OCI-LY7 (cell line): ENCODE measurements around the gene COQ4. TPM values are rescaled to one million over a fixed set of nuclear protein-coding genes. Genes with fewer than 3 reads are reported as not detected.
A peak's percentile ranks its signal among the peaks of the same experiment; 100 is the strongest.

Experiments used
- BruUV-seq: library from RNA; stranded (reverse); fragments of 400-500 nt; replicated peaks from 2 replicates; lab custom pipeline; 2021; lab: Mats Ljungman, UMichigan
- CTCF ChIA-PET: fragments of 300-600 bp; sonication (Branson Sonifier 250); formaldehyde crosslinking; loops from one replicate; lab custom pipeline; 2022; ENCODE audit warnings: antibody characterized with exemption; ENCODE audit not compliant: unreplicated experiment; lab: Charles Lee
- POLR2A ChIA-PET: fragments of 300-600 bp; sonication (Branson Sonifier 250); formaldehyde crosslinking; loops from one replicate; lab custom pipeline; 2022; ENCODE audit warnings: antibody characterized with exemption; lab: Charles Lee
- DNase-seq: peaks from one replicate; pipeline ENCODE4 v3.0.0-alpha.2; 2015; ENCODE audit warnings: low spot score
- H2AFZ ChIP-seq: fragments of 200-600 bp; sonication (generic), shearing (Covaris generic); 2 replicates; pipeline ENCODE4 v1.6.1; 2014; ENCODE audit warnings: mild to moderate bottlenecking, antibody characterized with exemption, low read length, moderate library complexity
- H3K27ac ChIP-seq: fragments of 200-600 bp; sonication (generic); 2 replicates; pipeline ENCODE4 v1.5.1; 2014; ENCODE audit warnings: mixed run types, low read depth, mild to moderate bottlenecking, moderate library complexity, low read length, inconsistent platforms; ENCODE audit not compliant: poor library complexity, severe bottlenecking
- H3K36me3 ChIP-seq: fragments of 200-600 bp; sonication (generic); 2 replicates; pipeline ENCODE4 v1.6.1; 2014; ENCODE audit warnings: mild to moderate bottlenecking, antibody characterized with exemption, low read length, moderate library complexity, mixed read lengths; ENCODE audit not compliant: insufficient read depth
- H3K4me1 ChIP-seq: fragments of 200-600 bp; sonication (generic); 2 replicates; pipeline ENCODE4 v1.5.1; 2014; ENCODE audit warnings: mild to moderate bottlenecking, low read length; ENCODE audit not compliant: insufficient read depth, poor library complexity, severe bottlenecking
- H3K4me2 ChIP-seq: fragments of 200-600 bp; sonication (generic); 2 replicates; pipeline ENCODE4 v1.6.1; 2014; ENCODE audit warnings: mild to moderate bottlenecking, low read length
- H3K4me3 ChIP-seq: fragments of 200-600 bp; sonication (generic); 2 replicates; pipeline ENCODE4 v1.5.1; 2014; ENCODE audit warnings: mild to moderate bottlenecking, low read depth, low read length; ENCODE audit not compliant: poor library complexity, severe bottlenecking
- H3K79me2 ChIP-seq: fragments of 200-600 bp; sonication (generic); 2 replicates; pipeline ENCODE4 v1.6.1; 2016; ENCODE audit warnings: low read depth, mild to moderate bottlenecking, low read length, moderate library complexity, mixed read lengths; ENCODE audit not compliant: insufficient read depth
- H3K9me2 ChIP-seq: fragments of 200-600 bp; sonication (generic); 2 replicates; pipeline ENCODE4 v1.6.1; 2016; ENCODE audit warnings: mild to moderate bottlenecking, low read length, mixed read lengths; ENCODE audit not compliant: insufficient read depth
- H3K9me3 ChIP-seq: fragments of 200-600 bp; sonication (generic); 2 replicates; pipeline ENCODE4 v1.6.1; 2014; ENCODE audit warnings: mild to moderate bottlenecking, mixed run types, low read length, mixed read lengths
- H4K20me1 ChIP-seq: fragments of 200-600 bp; sonication (generic); 2 replicates; pipeline ENCODE4 v1.6.1; 2014; ENCODE audit warnings: mild to moderate bottlenecking, antibody characterized with exemption, low read length, moderate library complexity, mixed read lengths; ENCODE audit not compliant: insufficient read depth
- CTCF ChIP-seq: fragments of 200-600 bp; sonication (generic); conservative IDR thresholded peaks from 2 replicates; pipeline ENCODE4 v1.5.1; 2014; ENCODE audit warnings: mild to moderate bottlenecking, antibody characterized with exemption, low read length, moderate library complexity, mixed read lengths
- EZH2phosphoT487 ChIP-seq: fragments of 200-600 bp; sonication (generic); IDR thresholded peaks from 2 replicates; pipeline ENCODE4 v1.6.1; 2018; ENCODE audit warnings: low read depth, borderline replicate concordance, mild to moderate bottlenecking, mixed run types, antibody characterized with exemption, low read length, moderate library complexity, mixed read lengths
- intact Hi-C: fragments of 100-400 bp; cut with micrococcal nuclease; formaldehyde crosslinking; loops from one replicate; pipeline ENCODE4 v1.10.0; 2022; ENCODE audit not compliant: unreplicated experiment
- total RNA-seq, 2 experiments: library from RNA; depleted of rRNA in 1 of 2; stranded (reverse); fragments of >200 nt in 1 of 2; shearing (Covaris generic) in 1 of 2; gene quantifications; 2 replicates each; pipeline ENCODE4 v1.2.3, GENCODE V29; 2014 to 2022

COQ4 gene
- total RNA-seq, 2 experiments from 2014 or later, result 53.4 to 55.8 TPM

GRCh38 chr9:128344931-128345605, 22.4 kb downstream of the COQ4 start:
- H2AFZ ChIP-seq, result no peak overlapping the region
- ChIA-PET POLR2A (interaction anchor here (0.5 kb wide), 1 partner anchor 146 kb away, joined by 3 read pairs; no protein-coding TSS in a partner anchor), CTCF (no interaction called here)
- no peak overlapping the region for H3K4me2 ChIP-seq
- no peak overlapping the region for H3K4me3 ChIP-seq
- no peaks in the 10 kb centered on the region for H3K9me2 ChIP-seq
- peaks cover 58% of the 10 kb centered on the region for H3K36me3 ChIP-seq
- TF ChIP-seq EZH2phosphoT487 (no peak), CTCF (peak; percentile 35; the same call in 1 of the 2 replicates)
- BruUV-seq, result no TSS peak
- H3K9me3 ChIP-seq, result no peaks in the 10 kb centered on the region
- H3K79me2 ChIP-seq, result no peaks in the 10 kb centered on the region
- DNase-seq, result no peak
- H3K27ac ChIP-seq, result no peak overlapping the region
- no peaks in the 10 kb centered on the region for H4K20me1 ChIP-seq
- H3K4me1 ChIP-seq, result no peaks in the 10 kb centered on the region
- intact Hi-C loops, result loop anchor here (5.0 kb wide), 1 partner anchor 143 kb away; the partner anchor contains the start of gene DNM1

GRCh38 chr9:128349125-128349524, 26.5 kb downstream of the COQ4 start:
- Histone ChIP-seq H4K20me1 (no peaks in the 10 kb centered on the region), H3K36me3 (peaks cover 47% of the 10 kb centered on the region), H3K9me3 (no peaks in the 10 kb centered on the region), H3K27ac (no peak overlapping the region), H3K9me2 (no peaks in the 10 kb centered on the region), H3K4me2 (no peak overlapping the region), H2AFZ (no peak overlapping the region), H3K4me3 (no peak overlapping the region), H3K4me1 (no peaks in the 10 kb centered on the region), H3K79me2 (no peaks in the 10 kb centered on the region)
- ChIA-PET POLR2A (interaction anchor here (0.5 kb wide), 1 partner anchor 663 kb away, joined by 4 read pairs; no protein-coding TSS in a partner anchor), CTCF (no interaction called here)
- TF ChIP-seq CTCF (no peak), EZH2phosphoT487 (no peak)
- intact Hi-C loops, result no loop called here
- no TSS peak for BruUV-seq
- no peak for DNase-seq

- H2AFZ ChIP-seq, result no peak overlapping the region
- no peaks in the 10 kb centered on the region for H3K9me3 ChIP-seq
- H3K9me2 ChIP-seq, result no peaks in the 10 kb centered on the region
- H4K20me1 ChIP-seq, result no peaks in the 10 kb centered on the region
- H3K4me1 ChIP-seq, result no peaks in the 10 kb centered on the region
- ChIA-PET CTCF (no interaction called here), POLR2A (interaction anchor here (0.6 kb wide), 1 partner anchor 376 kb away, joined by 4 read pairs; no protein-coding TSS in a partner anchor)
- no peak overlapping the region for H3K4me2 ChIP-seq
- H3K79me2 ChIP-seq, result no peaks in the 10 kb centered on the region
- no peak overlapping the region for H3K4me3 ChIP-seq
- peaks cover 41% of the 10 kb centered on the region for H3K36me3 ChIP-seq
- H3K27ac ChIP-seq, result no peak overlapping the region
- no peak for TF ChIP-seq CTCF
- no peak for TF ChIP-seq EZH2phosphoT487
- BruUV-seq, result no TSS peak
- intact Hi-C loops, result no loop called here
- DNase-seq, result no peak
These were observed 27.1 kb downstream of the COQ4 start for GRCh38 chr9:128349772-128350171.
